ENCODE measurements around the gene ORC6.

DNA sequence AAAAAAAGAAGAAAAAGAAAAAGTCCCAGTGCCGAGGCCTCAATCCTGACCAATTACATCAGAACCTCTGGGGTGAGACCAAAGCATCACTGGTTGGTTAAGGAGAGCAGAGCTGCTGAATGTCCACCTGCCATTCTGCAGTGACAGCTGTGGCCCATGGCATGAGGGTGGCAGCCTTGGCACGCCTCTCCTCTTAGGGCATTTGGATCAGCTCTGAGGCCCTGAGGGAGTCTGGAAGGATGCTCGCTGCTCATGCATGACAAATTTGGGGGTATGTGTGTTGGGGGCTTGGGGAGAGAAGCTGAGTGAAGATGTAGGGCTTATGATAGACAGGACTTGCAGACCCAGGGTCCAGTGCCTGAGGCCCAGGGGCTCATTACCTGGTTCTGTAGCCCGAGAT is 32.4 kb downstream of the ORC6 start:
- TF ChIP-seq CTCF (IDR thresholded peaks at IDR 0.05) (no peak), EP300 (IDR thresholded peaks at IDR 0.05) (no peak), POLR2AphosphoS5 (IDR thresholded peaks at IDR 0.05) (no peak)
